WERI-Rb-1 (cell line): Measurements from ENCODE around the gene SDK2.

ENCODE experiments used
- DNase-seq: peaks from one replicate; pipeline ENCODE4 v3.0.0-alpha.2; 2020
- H3K27ac ChIP-seq: fragments of 250-450 bp; sonication (Bioruptor Pico); 2 replicates; pipeline ENCODE4 v1.5.1; 2020; ENCODE audit warnings: mild to moderate bottlenecking, moderate library complexity
- H3K27me3 ChIP-seq: fragments of 250-450 bp; sonication (Bioruptor Pico); 2 replicates; pipeline ENCODE4 v1.5.1; 2021; ENCODE audit warnings: mild to moderate bottlenecking, low read depth, moderate library complexity; ENCODE audit not compliant: insufficient read depth, severe bottlenecking
- H3K36me3 ChIP-seq: fragments of 250-450 bp; sonication (Bioruptor Pico); 2 replicates; pipeline ENCODE4 v1.5.1; 2020; ENCODE audit warnings: mild to moderate bottlenecking, moderate library complexity
- H3K4me3 ChIP-seq: 2 replicates; pipeline ENCODE4 v1.5.1; 2011; ENCODE audit warnings: low read depth, mild to moderate bottlenecking, control low read depth, low read length
- H3K9me3 ChIP-seq: fragments of 250-450 bp; sonication (Bioruptor Pico); 2 replicates; pipeline ENCODE4 v1.5.1; 2021; ENCODE audit warnings: mild to moderate bottlenecking, moderate library complexity; ENCODE audit not compliant: severe bottlenecking
- TF ChIP-seq, protein P1 (sequence below): IDR thresholded peaks from 2 replicates; pipeline ENCODE4 v1.5.1; 2011; ENCODE audit warnings: low read depth, mild to moderate bottlenecking, control low read depth, inconsistent platforms, low read length

Gene SDK2

DNA sequence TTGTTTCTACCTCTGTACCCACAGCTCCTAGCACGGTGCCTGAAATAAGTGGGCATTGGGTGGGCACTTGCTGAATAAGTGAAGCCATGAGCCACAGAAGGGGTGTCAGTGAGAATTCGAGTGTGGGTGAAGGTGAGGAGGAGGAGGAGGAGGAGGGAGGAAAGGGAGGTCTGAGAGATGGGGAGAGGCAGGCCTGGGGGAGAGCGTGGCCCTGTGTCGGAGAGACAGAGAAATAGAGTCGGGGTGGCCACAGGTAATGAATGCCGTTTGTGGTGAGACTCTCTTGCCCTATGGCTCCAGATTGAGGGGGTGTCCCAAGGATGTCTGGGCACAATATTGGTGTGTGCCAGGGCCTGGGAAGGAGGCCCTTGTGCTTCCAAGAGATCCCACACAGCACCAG, 49.2 kb downstream of the SDK2 start:
- Histone ChIP-seq H3K4me3 (no peak overlapping the region), H3K27ac (peak overlapping the region; percentile 50), H3K27me3 (no peaks in the 10 kb centered on the region), H3K9me3 (no peaks in the 10 kb centered on the region), H3K36me3 (no peaks in the 10 kb centered on the region)
- TF ChIP-seq, protein P1, sequence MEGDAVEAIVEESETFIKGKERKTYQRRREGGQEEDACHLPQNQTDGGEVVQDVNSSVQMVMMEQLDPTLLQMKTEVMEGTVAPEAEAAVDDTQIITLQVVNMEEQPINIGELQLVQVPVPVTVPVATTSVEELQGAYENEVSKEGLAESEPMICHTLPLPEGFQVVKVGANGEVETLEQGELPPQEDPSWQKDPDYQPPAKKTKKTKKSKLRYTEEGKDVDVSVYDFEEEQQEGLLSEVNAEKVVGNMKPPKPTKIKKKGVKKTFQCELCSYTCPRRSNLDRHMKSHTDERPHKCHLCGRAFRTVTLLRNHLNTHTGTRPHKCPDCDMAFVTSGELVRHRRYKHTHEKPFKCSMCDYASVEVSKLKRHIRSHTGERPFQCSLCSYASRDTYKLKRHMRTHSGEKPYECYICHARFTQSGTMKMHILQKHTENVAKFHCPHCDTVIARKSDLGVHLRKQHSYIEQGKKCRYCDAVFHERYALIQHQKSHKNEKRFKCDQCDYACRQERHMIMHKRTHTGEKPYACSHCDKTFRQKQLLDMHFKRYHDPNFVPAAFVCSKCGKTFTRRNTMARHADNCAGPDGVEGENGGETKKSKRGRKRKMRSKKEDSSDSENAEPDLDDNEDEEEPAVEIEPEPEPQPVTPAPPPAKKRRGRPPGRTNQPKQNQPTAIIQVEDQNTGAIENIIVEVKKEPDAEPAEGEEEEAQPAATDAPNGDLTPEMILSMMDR, result no peak
- no peak for DNase-seq

DNA sequence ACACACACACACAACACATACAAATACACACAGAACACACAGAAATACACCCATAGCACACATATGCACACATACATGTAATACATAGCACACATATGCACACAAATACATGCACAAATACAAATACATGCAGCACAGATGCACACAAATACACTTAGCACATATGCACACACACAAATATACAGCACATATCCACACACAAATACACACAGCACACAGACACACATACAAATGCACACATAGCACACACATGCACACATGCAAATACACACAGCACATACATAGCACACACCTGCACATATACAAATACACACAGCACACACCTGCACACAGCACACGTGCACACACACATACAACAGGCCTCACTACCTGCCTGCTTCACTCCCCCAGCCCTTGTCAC, 49.6 kb downstream of the SDK2 start:
- H3K27me3 ChIP-seq, result no peaks in the 10 kb centered on the region
- H3K9me3 ChIP-seq, result no peaks in the 10 kb centered on the region
- H3K4me3 ChIP-seq, result no peak overlapping the region
- peak overlapping the region; percentile 83; the same call in 1 of the 2 replicates for H3K27ac ChIP-seq
- TF ChIP-seq, protein P1, result no peak
- DNase-seq, result no peak
- H3K36me3 ChIP-seq, result no peaks in the 10 kb centered on the region

DNA sequence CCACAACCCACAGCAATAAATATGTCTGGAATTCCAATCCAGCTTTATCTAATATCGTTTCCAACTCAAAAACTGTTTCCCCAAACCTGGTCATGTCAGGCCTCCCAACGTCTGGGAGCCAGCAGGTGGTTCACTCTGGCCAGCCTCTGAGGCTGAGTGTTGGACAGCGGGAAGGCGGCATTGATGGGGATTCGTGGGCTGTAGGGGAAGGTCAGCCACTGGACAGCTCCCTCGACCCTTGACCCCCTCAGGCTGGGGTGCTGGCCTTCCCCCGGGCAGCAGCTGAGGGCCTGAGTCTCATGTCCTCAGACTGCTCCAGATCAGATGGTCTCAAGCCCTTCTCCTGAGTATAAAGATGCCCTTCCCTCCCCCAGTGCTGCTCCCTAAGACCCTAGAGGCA, 50.2 kb downstream of the SDK2 start:
- DNase-seq, result no peak
- Histone ChIP-seq H3K36me3 (no peaks in the 10 kb centered on the region), H3K9me3 (no peaks in the 10 kb centered on the region), H3K4me3 (no peak overlapping the region), H3K27me3 (no peaks in the 10 kb centered on the region), H3K27ac (peak overlapping the region; percentile 83)
- TF ChIP-seq, protein P1, result no peak

DNA sequence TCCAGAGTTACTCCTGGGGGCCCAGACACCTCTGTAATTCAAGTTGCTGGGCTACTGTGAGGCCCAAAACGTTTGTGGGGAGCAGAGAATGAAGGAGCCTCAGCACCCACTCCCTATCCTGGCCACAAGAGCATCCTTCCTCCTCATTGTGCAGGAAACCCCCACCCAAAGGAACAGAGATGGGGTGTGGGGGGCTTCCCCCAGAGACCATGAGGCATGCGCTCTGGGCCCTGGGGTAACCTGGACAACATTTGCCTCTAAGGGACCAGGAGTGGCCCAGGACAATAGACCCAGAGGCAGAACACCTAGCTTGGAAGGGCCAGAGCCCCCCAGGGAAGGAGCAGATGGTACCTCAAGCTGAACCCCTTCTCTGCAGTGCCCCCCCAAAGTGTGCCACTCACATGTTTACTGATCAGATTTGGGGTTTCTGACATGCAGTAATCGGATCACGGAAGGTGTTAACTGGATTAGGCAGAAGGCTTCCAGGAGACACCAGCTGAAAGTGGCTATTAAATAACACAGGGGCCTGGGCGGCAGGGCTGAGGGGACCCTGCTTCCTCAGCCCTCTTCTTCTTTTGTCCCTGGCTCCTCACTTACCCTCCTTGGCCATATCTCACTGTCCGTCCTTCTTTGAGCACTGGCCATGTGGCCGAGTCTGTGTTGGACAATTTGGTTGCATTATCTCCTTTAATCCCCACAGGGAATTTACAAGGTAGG, 50.8 kb downstream of the SDK2 start:
- peak; percentile 90 for DNase-seq
- TF ChIP-seq, protein P1, result no peak
- Histone ChIP-seq H3K27me3 (no peaks in the 10 kb centered on the region), H3K36me3 (no peaks in the 10 kb centered on the region), H3K9me3 (no peaks in the 10 kb centered on the region), H3K4me3 (peak overlapping the region; percentile 27), H3K27ac (peak overlapping the region; percentile 83)

DNA sequence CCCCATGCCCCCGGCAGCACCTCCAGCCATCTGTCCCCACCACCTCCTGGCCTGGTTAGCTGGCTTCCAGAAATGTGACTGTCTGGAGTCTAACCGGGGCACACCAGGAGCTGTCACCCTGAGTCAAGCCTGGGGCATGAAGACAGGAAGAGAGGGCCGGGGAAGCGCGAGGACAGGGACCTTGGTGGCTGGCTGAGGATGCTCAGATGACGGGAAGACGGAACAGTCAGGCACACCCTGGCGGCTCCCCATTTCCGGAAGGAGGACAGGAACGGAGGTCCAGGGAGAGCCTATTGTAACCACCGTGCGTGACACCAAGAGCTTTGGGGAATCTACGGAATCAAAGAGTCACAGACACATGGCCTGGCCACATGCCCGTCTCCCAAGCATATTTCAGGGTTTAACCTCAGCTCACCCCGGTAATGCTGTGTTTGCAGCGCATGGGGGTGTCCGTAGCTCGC, 51.7 kb downstream of the SDK2 start:
- TF ChIP-seq, protein P1, result no peak
- no peaks in the 10 kb centered on the region for H3K9me3 ChIP-seq
- H3K27ac ChIP-seq, result peak overlapping the region; percentile 83
- DNase-seq, result peak; percentile 92
- peak overlapping the region; percentile 13 for H3K4me3 ChIP-seq
- no peaks in the 10 kb centered on the region for H3K36me3 ChIP-seq
- no peaks in the 10 kb centered on the region for H3K27me3 ChIP-seq

DNA sequence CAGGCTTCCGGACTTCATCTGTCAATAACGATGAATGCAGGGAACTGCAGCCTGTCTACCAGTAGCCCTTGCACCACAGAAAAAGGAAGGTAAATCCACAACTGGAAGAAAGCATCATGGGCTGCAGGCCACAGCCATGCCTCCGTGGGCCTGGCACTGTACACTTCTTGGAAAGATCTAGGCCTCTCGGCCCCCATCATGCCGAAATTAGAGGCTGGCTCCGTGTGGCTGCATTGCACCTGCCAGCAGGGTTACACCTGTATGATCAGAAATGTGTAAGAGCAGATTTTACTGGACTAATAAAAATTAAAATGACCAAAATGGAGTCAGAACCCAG, 52.2 kb downstream of the SDK2 start:
- TF ChIP-seq, protein P1, result no peak
- DNase-seq, result no peak
- Histone ChIP-seq H3K36me3 (no peaks in the 10 kb centered on the region), H3K4me3 (no peak overlapping the region; the same call in 1 of the 2 replicates), H3K27me3 (no peaks in the 10 kb centered on the region), H3K9me3 (no peaks in the 10 kb centered on the region), H3K27ac (peak overlapping the region; percentile 83)
